Activated CD4-positive, alpha-beta memory T cell treated with anti-CD3 and anti-CD28 coated beads, Interleukin-2, amount 10 ng/mL, durations not matched to agents 7 days and 5 days (primary cell): Measurements from ENCODE around the gene PRKCA. TPM values are rescaled to one million over a fixed set of nuclear protein-coding genes. Genes with fewer than 3 reads are reported as not detected.

Experiments
- CTCF ChIA-PET: fragments of 350-600 bp; sonication (Branson Sonifier 250); formaldehyde crosslinking; loops from one replicate; lab custom pipeline; 2021; ENCODE audit warnings: antibody characterized with exemption, inconsistent platforms; lab: Charles Lee
- POLR2A ChIA-PET: fragments of 350-600 bp; sonication (Branson Sonifier 250); formaldehyde crosslinking; loops from one replicate; lab custom pipeline; 2021; ENCODE audit warnings: antibody characterized with exemption; lab: Charles Lee
- DNase-seq: peaks from one replicate; pipeline ENCODE4 v3.0.0-alpha.2; 2020
- H3K27ac Mint-ChIP-seq: one replicate; pipeline ENCODE4 v1.8.0; 2021; ENCODE audit warnings: mild to moderate bottlenecking, mixed read lengths
- H3K27me3 Mint-ChIP-seq: one replicate; pipeline ENCODE4 v1.8.0; 2021; ENCODE audit warnings: mixed read lengths
- H3K36me3 Mint-ChIP-seq: one replicate; pipeline ENCODE4 v1.8.0; 2021; ENCODE audit warnings: low read depth, mixed read lengths
- H3K4me1 Mint-ChIP-seq: one replicate; pipeline ENCODE4 v1.8.0; 2021; ENCODE audit warnings: mixed read lengths
- H3K4me3 Mint-ChIP-seq: one replicate; pipeline ENCODE4 v1.8.0; 2021; ENCODE audit warnings: mild to moderate bottlenecking, mixed read lengths
- H3K9me3 Mint-ChIP-seq: one replicate; pipeline ENCODE4 v1.8.0; 2021; ENCODE audit warnings: mixed read lengths
- total RNA-seq, 2 experiments: library from RNA; stranded (reverse); gene quantifications; one replicate each; pipeline ENCODE4 v1.2.3, GENCODE V29; 2021

The PRKCA gene
- total RNA-seq, 2 experiments from 2014 or later: 57.6 to 61.3 TPM

DNA sequence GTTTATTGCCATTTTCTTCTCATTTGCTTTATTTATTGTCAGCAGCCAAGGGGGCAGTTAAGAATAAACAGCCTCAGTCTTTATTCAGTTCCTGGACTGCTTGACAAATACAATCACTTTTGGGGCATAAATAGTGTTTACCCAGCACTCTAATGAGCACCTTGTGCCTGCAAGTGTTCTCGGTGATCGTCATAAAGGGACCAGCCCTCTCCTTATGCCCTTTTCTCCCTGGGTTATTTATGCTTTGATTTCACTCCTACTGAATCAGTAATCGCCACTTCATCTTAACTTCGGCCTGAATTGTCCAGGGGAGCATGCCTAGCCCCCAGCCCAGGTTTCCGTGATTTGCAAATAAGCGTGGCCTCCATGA lies 476.8 kb downstream of the PRKCA start:
- Mint-ChIP-seq H3K4me3 (no peak overlapping the region), H3K4me1 (no peaks in the 10 kb centered on the region), H3K27ac (no peak overlapping the region), H3K9me3 (no peaks in the 10 kb centered on the region), H3K27me3 (no peaks in the 10 kb centered on the region), H3K36me3 (peaks cover 13% of the 10 kb centered on the region)
- CTCF ChIA-PET: no interaction called here
- no peak for DNase-seq
- POLR2A ChIA-PET: no interaction called here

DNA sequence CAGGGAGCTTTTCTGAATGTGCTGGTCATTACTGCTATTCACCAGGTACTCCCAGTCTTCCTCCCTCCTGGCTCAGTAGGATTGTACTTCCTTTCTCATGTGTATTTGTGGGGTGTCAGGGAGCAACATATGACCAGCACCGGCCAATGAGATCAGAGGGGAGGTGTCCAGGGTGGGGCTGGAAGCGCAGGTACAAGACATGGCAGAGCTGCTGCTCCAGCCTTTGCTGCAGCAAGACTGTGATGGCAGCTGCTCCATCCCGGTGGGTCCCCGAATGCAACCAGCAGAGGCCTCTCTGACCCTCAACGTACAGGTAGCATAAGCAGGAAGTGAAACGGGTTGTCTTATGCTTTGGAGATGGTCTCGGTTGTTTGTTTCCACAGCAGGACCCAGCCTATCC lies 478.7 kb downstream of the PRKCA start:
- DNase-seq: no peak

DNA sequence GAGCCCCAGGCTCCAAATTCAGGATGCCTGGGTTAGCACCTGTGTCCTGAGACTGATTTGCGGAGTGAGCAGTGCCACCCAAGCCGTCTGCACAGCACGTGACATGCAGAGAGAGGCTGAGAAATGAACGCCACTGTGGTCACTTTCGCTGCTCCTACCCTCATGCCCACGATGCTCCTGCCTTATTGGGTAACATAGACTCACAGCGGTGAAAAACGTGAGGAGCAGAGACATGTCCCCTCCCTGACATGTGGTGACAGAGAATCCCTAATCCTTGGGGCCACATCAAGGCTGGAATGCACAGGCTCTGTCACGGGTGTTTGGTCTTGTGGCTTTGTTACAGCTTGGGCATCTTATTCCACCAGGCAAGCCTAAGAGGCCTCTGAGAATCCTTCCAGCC lies 480.4 kb downstream of the PRKCA start:
- no peaks in the 10 kb centered on the region for H3K9me3 Mint-ChIP-seq
- H3K36me3 Mint-ChIP-seq: peaks cover 25% of the 10 kb centered on the region
- ChIA-PET POLR2A (no interaction called here), CTCF (no interaction called here)
- DNase-seq: no peak
- no peak overlapping the region for H3K27ac Mint-ChIP-seq
- H3K27me3 Mint-ChIP-seq: no peaks in the 10 kb centered on the region
- no peak overlapping the region for H3K4me3 Mint-ChIP-seq
- no peaks in the 10 kb centered on the region for H3K4me1 Mint-ChIP-seq

More for the DNA sequence above, 478.7 kb downstream of the PRKCA start:
- no peaks in the 10 kb centered on the region for H3K27me3 Mint-ChIP-seq
- no peaks in the 10 kb centered on the region for H3K9me3 Mint-ChIP-seq
- H3K4me1 Mint-ChIP-seq: no peaks in the 10 kb centered on the region
- ChIA-PET CTCF (no interaction called here), POLR2A (no interaction called here)
- peaks cover 11% of the 10 kb centered on the region for H3K36me3 Mint-ChIP-seq
- no peak overlapping the region for H3K4me3 Mint-ChIP-seq
- H3K27ac Mint-ChIP-seq: no peak overlapping the region

DNA sequence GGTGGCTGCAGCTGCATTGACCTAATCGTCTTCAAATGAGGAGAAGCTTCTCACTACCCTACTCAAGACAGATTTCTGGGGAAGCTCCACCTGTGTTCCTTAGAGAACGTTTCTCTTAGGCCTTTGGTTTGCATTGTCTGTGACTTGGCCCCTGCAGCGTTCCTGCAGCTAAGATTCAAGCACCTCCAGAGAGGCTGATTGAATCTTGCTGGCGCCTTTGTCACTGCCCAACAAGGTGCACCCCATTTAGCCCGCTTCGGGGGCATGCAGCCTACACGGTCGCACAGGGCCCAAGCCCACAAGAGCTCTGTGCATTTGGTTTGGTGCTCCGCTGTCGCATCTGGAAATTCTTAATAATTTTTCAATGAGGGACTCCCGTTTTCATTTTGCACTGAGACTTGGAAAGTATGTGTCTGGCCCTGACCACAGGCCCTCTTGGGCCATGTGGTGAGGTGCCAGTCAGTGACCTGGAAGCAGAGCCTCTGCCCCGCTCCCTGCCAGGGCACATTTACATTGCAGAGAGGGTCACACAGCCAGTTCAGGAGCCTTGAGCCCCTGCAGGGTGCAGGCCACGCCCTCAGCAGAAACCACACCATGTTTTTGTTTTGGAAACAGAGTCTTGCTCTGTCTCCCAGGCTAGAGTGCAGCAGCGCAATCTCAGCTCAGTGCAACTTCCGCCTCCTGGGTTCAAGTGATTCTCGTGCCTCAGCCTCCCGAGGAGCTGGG lies 481.4 kb downstream of the PRKCA start:
- no peaks in the 10 kb centered on the region for H3K27me3 Mint-ChIP-seq
- H3K27ac Mint-ChIP-seq: no peak overlapping the region
- no peaks in the 10 kb centered on the region for H3K9me3 Mint-ChIP-seq
- H3K4me1 Mint-ChIP-seq: no peaks in the 10 kb centered on the region
- CTCF ChIA-PET: no interaction called here
- POLR2A ChIA-PET: no interaction called here
- peaks cover 24% of the 10 kb centered on the region for H3K36me3 Mint-ChIP-seq
- DNase-seq: no peak
- H3K4me3 Mint-ChIP-seq: no peak overlapping the region

DNA sequence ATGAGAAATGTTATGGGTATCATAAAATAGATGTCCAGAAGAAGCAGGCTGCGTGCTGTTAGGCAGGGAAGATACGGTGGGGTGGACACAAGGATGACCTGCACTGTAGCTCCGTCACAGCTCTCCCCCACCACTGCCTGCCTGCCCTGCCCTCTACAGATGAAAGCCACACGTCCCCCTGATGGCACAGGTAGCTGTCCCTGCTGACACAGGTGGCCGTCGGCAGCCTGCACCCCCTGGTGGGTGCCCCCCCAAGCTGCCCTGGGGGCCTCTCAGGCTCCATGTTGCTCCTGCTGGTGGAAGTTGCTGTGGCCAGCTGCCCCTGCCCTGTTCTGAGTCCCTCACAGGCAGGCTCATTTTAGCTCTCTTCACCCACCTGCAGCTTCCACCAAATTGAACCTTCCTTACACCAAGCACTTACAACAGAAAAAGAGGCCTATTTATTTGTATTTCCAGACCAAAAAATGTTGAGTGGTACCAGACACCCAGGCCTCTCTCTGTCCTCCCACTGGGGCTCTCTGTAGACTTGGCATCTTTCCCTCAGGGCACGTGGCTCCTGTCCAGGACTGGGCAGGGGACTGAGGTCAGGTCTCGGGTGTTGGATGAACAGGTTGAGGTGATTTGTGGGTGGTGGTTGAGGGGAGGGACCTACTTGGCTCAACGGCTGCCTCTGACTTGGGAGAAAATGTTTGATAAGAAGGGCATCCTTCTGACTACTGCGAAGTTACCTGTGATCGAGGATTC lies 482.4 kb downstream of the PRKCA start:
- ChIA-PET POLR2A (no interaction called here), CTCF (no interaction called here)
- no peak for DNase-seq
- Mint-ChIP-seq H3K36me3 (peaks cover 25% of the 10 kb centered on the region), H3K27ac (no peak overlapping the region), H3K9me3 (no peaks in the 10 kb centered on the region), H3K27me3 (no peaks in the 10 kb centered on the region), H3K4me1 (no peaks in the 10 kb centered on the region), H3K4me3 (no peak overlapping the region)

DNA sequence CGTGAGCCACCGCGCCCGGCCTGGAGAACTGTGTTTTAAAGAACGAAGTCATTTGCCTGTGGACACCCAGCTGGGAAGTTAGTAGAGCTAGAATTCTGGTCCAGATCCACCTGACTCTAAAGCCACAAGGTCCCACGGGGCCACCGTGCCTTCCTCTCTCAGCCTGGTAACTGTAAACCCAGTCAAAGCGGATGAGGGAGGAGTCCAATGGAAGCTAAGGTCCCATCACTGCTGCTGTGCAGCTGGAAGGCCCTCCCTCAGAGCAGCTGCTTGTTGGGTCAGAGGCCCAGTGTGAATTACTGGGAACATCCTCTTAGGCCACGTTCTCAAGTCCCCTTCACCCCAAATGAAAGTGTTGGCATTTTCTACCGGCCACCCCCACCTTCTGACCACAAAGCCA lies 483.7 kb downstream of the PRKCA start:
- no peaks in the 10 kb centered on the region for H3K9me3 Mint-ChIP-seq
- H3K4me3 Mint-ChIP-seq: no peak overlapping the region
- no peak overlapping the region for H3K27ac Mint-ChIP-seq
- ChIA-PET CTCF (no interaction called here), POLR2A (no interaction called here)
- peaks cover 30% of the 10 kb centered on the region for H3K36me3 Mint-ChIP-seq
- no peaks in the 10 kb centered on the region for H3K27me3 Mint-ChIP-seq
- no peaks in the 10 kb centered on the region for H3K4me1 Mint-ChIP-seq
- no peak for DNase-seq

DNA sequence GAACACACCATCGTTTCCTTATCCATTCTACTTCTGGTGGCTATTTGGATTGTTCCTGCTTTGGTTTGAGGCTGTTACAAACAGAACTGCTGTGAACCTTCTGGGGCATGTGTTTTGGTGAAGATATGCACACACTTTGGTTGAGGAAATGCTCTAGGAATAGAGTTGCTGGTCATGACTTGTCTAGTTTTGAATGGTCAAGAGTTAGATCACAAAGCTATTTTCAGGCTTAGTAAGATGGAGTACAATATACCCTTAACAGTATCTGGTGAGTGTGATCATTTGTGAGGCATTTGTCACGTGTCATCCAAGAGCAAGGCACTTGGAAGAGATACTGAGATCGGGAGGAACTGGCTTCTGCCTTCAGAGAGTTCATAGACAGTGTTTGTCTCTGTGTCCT lies 485.5 kb downstream of the PRKCA start:
- H3K27ac Mint-ChIP-seq: no peak overlapping the region
- DNase-seq: no peak
- no peak overlapping the region for H3K4me3 Mint-ChIP-seq
- CTCF ChIA-PET: no interaction called here
- H3K4me1 Mint-ChIP-seq: no peaks in the 10 kb centered on the region
- no peaks in the 10 kb centered on the region for H3K27me3 Mint-ChIP-seq
- H3K9me3 Mint-ChIP-seq: no peaks in the 10 kb centered on the region
- POLR2A ChIA-PET: no interaction called here
- H3K36me3 Mint-ChIP-seq: peaks cover 36% of the 10 kb centered on the region

DNA sequence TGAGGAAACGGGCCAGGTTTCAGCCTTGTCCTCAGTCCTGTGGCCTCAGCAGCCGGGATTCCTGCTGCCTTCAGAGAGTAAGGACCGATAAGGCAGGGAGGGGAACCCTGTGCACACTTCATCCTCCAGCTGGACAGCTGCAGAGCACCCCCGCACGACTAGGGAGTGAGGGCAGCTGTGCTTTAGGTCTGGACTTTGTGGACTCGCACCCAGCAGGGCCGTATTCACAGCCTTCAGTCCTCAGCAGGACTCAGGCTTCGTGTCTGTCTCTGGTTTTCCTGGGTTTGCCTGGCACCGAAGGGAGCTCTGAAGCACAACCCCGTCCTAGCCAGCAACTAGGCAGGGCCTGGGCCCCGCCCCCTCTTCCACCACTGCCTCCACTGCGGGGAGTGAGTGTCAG lies 486.7 kb downstream of the PRKCA start:
- no peak for DNase-seq
- Mint-ChIP-seq H3K27ac (no peak overlapping the region), H3K4me3 (no peak overlapping the region), H3K4me1 (no peaks in the 10 kb centered on the region), H3K36me3 (peaks cover 43% of the 10 kb centered on the region), H3K27me3 (no peaks in the 10 kb centered on the region), H3K9me3 (no peaks in the 10 kb centered on the region)
- ChIA-PET CTCF (no interaction called here), POLR2A (no interaction called here)

DNA sequence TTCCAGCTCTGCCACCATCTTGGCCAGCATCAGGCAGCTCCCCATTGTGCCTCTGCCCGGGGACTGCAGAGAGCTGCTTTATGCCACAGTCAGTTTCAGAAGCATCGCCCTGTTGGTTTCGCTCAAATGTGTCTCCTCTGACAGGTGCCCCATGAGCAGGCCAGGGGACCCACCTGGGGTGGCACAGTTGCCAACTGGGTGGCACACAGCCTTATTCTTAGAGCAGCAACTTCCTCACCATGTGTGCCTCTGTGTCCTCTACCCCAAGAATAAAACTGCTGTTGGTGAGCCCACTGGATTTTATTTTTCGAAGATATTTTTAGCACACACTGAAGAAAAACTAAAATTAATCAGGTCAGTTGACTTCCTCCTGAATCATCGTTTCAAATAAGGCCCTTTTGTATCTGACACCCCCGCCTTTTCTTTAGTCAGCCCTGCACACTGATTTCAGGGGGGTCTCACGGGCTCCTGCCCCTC lies 487.6 kb downstream of the PRKCA start:
- Mint-ChIP-seq H3K27ac (no peak overlapping the region), H3K36me3 (peaks cover 45% of the 10 kb centered on the region), H3K4me3 (no peak overlapping the region), H3K27me3 (no peaks in the 10 kb centered on the region), H3K4me1 (no peaks in the 10 kb centered on the region), H3K9me3 (no peaks in the 10 kb centered on the region)
- CTCF ChIA-PET: no interaction called here
- DNase-seq: no peak
- POLR2A ChIA-PET: no interaction called here

DNA sequence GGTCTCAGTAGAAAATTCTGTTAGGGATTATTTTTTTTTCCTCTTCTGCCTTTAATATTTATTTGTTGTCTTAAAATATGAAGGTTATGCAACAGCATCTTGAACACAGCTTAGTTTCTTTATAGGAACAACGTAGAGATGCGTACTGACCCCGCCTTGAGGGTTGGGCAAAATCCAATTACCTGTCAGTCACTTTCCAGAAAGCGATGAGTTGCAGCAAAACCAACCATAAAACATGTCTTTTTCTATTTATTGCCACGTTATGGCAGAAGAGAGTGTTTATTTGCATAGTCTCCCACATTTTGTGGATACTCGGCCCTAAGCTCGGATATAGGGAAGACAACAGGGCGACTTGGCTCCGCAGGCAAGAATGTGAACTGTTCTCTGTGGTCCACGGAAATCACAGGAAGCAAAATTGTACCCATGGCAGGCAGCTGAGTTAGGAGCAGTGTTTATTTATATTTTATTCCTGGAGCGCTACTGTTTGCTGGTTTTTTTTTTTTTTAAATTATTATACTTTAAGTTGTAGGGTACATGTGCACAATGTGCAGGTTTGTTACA lies 488.2 kb downstream of the PRKCA start:
- ChIA-PET POLR2A (interaction anchor here (1.2 kb wide), 1 partner anchor 9 kb away, joined by 3 read pairs; no protein-coding TSS in a partner anchor), CTCF (no interaction called here)
- Mint-ChIP-seq H3K4me1 (no peaks in the 10 kb centered on the region), H3K4me3 (no peak overlapping the region), H3K9me3 (no peaks in the 10 kb centered on the region), H3K27ac (no peak overlapping the region), H3K36me3 (peaks cover 48% of the 10 kb centered on the region), H3K27me3 (no peaks in the 10 kb centered on the region)
- DNase-seq: no peak

DNA sequence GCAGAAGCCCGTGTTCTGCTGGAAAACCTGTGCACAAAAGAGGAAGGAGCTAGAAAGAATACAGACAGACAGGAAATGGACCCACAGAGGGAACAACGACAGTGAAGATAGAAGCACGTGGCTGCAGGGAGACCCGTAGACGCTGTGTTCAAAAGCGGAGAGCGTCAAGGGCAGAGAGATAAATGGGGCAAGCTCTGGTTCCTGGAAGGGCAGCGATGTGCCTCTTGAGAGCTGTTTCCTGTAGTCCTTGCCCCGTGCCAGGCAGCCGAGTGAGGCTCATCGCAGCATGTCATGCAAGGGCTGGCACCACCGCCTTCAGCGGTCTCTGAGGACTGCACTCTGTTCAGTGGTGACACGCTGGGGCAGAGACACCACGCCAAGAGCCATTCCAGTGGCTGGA lies 488.9 kb downstream of the PRKCA start:
- ChIA-PET CTCF (no interaction called here), POLR2A (interaction anchor here (0.7 to 1.2 kb wide), 2 partner anchors 9 to 16 kb away, joined by 3 read pairs; no protein-coding TSS in a partner anchor)
- Mint-ChIP-seq H3K27ac (no peak overlapping the region), H3K9me3 (no peaks in the 10 kb centered on the region), H3K4me1 (no peaks in the 10 kb centered on the region), H3K4me3 (no peak overlapping the region), H3K36me3 (peaks cover 52% of the 10 kb centered on the region), H3K27me3 (no peaks in the 10 kb centered on the region)
- DNase-seq: no peak

DNA sequence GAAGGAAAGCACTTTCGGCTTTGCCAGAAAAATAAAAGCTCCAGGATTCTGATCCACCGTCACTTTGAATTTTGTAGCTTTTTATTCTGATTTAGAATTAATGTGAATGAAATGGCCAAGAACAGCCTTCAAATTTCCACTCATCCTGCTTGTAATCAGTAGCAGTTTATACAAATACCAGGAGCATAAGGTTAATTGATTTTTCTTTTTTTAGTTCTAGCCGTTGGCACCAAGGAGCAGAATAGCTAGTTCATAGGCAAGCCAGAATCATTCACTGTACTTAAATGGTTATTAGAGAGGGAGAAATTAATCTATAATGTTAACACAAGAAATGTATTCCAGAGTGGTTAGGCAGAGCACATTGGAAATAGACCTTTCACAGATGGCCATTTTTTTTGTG lies 491.4 kb downstream of the PRKCA start:
- no peaks in the 10 kb centered on the region for H3K4me1 Mint-ChIP-seq
- no peaks in the 10 kb centered on the region for H3K27me3 Mint-ChIP-seq
- peaks cover 6% of the 10 kb centered on the region for H3K9me3 Mint-ChIP-seq
- H3K27ac Mint-ChIP-seq: no peak overlapping the region
- no peak overlapping the region for H3K4me3 Mint-ChIP-seq
- ChIA-PET POLR2A (no interaction called here), CTCF (interaction anchor here (0.6 kb wide), 1 partner anchor 497 kb away, joined by 3 read pairs; no protein-coding TSS in a partner anchor)
- H3K36me3 Mint-ChIP-seq: peaks cover 56% of the 10 kb centered on the region
- no peak for DNase-seq

DNA sequence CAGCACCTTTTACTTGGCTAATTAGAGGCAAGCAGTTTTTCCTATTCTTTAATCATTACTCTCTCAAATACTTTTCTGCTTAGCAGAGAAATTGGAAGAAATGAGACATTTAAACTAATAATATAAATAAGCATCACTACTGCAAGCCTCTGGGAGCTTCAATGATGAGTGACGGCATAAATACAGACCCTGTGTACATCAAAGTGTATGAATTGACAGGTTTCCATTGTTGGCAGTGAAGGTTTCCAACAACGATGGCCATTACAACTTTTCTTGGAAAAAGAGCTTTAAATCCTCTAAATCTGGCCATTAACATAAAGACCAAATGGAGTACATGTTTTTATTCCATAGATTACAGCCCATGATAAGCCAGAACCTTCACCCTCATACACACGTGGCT lies 493.1 kb downstream of the PRKCA start:
- Mint-ChIP-seq H3K27ac (no peak overlapping the region), H3K27me3 (no peaks in the 10 kb centered on the region), H3K36me3 (peaks cover 45% of the 10 kb centered on the region), H3K4me1 (no peaks in the 10 kb centered on the region), H3K4me3 (no peak overlapping the region), H3K9me3 (peaks cover 6% of the 10 kb centered on the region)
- DNase-seq: no peak
- CTCF ChIA-PET: no interaction called here
- POLR2A ChIA-PET: no interaction called here
